ENCODE data around the gene SSTR5. TPM values are rescaled to one million over a fixed set of nuclear protein-coding genes. Genes with fewer than 3 reads are reported as not detected.

The SSTR5 gene
- total and polyA plus RNA-seq, 2 donors (not counting 1 experiment from before 2014, with no cell fraction given): not detected

DNA sequence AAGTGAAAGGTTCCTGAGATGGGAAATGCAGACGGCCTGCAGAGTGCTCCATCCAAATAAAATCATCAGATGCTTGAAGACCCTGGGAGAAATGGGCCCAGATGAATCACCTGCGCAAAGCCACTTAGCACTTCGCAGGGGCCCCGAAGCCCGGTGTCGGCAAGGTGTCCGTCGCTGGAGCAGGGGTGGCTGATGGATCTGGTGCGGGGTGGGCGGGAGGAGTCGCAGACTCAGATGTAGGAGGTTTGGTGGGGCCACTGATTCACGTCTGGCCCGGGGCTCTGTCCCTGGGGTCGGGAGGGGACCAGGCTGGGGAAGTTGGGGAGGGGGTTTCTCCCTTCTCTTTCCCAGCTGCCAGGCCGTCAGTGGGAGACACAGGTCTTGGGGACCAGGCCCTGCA, 21.6 kb upstream of the SSTR5 start:
- Histone ChIP-seq H3K4me3 (ENCODE audit: control extremely low read depth in 1 of 5, extremely low read depth in 1 of 5, insufficient read depth in 1 of 5, low read depth in 2 of 5, low read length in 4 of 5) (no peak overlapping the region), H3K27ac (ENCODE audit: low read length in 2 of 2) (no peak overlapping the region), H3K27me3 (replicated peaks in 1 of 4; ENCODE audit: control extremely low read depth in 1 of 4, control insufficient read depth in 3 of 4, insufficient read depth in 4 of 4, low read length in 3 of 4) (peaks cover 0 to 8% (median 0%) of the 10 kb centered on the region in 4 experiments), H3K4me2 (replicated peaks; ENCODE audit: low read depth, low read length, poor library complexity, severe bottlenecking) (no peak overlapping the region), H3K9ac (ENCODE audit: low read length) (no peak overlapping the region), H3K4me1 (ENCODE audit: control insufficient read depth in 2 of 2, insufficient read depth in 2 of 2, low read length in 2 of 2) (no peaks in the 10 kb centered on the region), H3K36me3 (replicated peaks in 1 of 2; ENCODE audit: control extremely low read depth in 1 of 2, control insufficient read depth in 1 of 2, extremely low read depth in 1 of 2, insufficient read depth in 2 of 2, low read length in 1 of 2) (no peaks in the 10 kb centered on the region), H4K20me1 (ENCODE audit: control insufficient read depth, insufficient read depth, low read length, poor library complexity, severe bottlenecking) (no peaks in the 10 kb centered on the region), H2AFZ (ENCODE audit: insufficient read depth, low read depth, low read length, poor library complexity, severe bottlenecking) (no peak overlapping the region), H3K9me3 (ENCODE audit: control extremely low read depth in 1 of 3, control insufficient read depth in 2 of 3, insufficient read depth in 1 of 3, low read length in 2 of 3) (peaks cover 0 to 8% (median 0%) of the 10 kb centered on the region in 3 donors), H3K79me2 (ENCODE audit: control insufficient read depth, insufficient read depth, low read length) (no peaks in the 10 kb centered on the region)
- no peak for ATAC-seq (ENCODE audit: low read depth)
- H3K27ac Mint-ChIP-seq: no peak overlapping the region
- no peaks in the 10 kb centered on the region for H3K27me3 Mint-ChIP-seq
- H3K4me1 Mint-ChIP-seq: no peaks in the 10 kb centered on the region
- DNase-seq: no peak
- TF ChIP-seq EZH2 (IDR thresholded peaks at IDR 0.05; ENCODE audit: borderline replicate concordance, insufficient read depth, low read depth, low read length, poor library complexity, severe bottlenecking): no peak
- TF ChIP-seq, protein P1, sequence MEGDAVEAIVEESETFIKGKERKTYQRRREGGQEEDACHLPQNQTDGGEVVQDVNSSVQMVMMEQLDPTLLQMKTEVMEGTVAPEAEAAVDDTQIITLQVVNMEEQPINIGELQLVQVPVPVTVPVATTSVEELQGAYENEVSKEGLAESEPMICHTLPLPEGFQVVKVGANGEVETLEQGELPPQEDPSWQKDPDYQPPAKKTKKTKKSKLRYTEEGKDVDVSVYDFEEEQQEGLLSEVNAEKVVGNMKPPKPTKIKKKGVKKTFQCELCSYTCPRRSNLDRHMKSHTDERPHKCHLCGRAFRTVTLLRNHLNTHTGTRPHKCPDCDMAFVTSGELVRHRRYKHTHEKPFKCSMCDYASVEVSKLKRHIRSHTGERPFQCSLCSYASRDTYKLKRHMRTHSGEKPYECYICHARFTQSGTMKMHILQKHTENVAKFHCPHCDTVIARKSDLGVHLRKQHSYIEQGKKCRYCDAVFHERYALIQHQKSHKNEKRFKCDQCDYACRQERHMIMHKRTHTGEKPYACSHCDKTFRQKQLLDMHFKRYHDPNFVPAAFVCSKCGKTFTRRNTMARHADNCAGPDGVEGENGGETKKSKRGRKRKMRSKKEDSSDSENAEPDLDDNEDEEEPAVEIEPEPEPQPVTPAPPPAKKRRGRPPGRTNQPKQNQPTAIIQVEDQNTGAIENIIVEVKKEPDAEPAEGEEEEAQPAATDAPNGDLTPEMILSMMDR (IDR thresholded peaks at IDR 0.05): no peak
- no peak overlapping the region for H3K4me3 Mint-ChIP-seq
- H3K9me3 Mint-ChIP-seq (ENCODE audit: insufficient read depth): no peaks in the 10 kb centered on the region
- POLR2A ChIA-PET: no interaction called here
- intact Hi-C loops (cut with micrococcal nuclease): no loop called here
- CTCF ChIA-PET: no interaction called here
- WGBS (ENCODE audit: insufficient coverage): 89% methylated on average over 11 of the region's 15 CpGs

DNA sequence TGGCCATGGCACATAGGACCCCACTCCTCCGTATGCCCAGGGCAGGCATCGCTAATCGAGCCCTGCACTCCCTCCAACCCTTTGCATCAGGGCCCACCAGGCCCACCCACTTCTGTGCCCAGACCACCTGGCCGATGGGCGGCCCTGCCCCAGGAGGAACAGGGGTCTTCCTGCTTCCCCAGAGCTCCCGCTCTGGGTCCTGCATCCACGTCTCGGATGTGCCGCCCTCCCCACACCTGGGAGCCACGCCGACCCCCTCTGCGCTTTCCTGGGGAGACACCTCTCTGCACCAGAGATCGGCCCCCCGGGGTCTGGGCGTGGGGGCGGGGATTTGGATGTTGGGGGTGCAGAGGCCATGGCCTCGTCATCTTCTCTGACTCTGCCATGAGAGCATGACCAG, 21.1 kb upstream of the SSTR5 start:
- peaks cover 0 to 12% (median 0%) of the 10 kb centered on the region in 3 donors for H3K9me3 ChIP-seq (ENCODE audit: control extremely low read depth in 1 of 3, control insufficient read depth in 2 of 3, insufficient read depth in 1 of 3, low read length in 2 of 3)

More for the DNA sequence above, 21.1 kb upstream of the SSTR5 start:
- Mint-ChIP-seq H3K27ac (no peak overlapping the region), H3K27me3 (no peaks in the 10 kb centered on the region), H3K9me3 (ENCODE audit: insufficient read depth) (no peaks in the 10 kb centered on the region), H3K4me1 (no peaks in the 10 kb centered on the region), H3K4me3 (no peak overlapping the region)
- WGBS (ENCODE audit: insufficient coverage): 86% methylated on average over 10 of the region's 17 CpGs
- no peak overlapping the region for H3K27ac ChIP-seq (ENCODE audit: low read length in 2 of 2)
- H3K4me2 ChIP-seq (replicated peaks; ENCODE audit: low read depth, low read length, poor library complexity, severe bottlenecking): no peak overlapping the region
- ATAC-seq (ENCODE audit: low read depth) (no peak), DNase-seq (no peak)
- H2AFZ ChIP-seq (ENCODE audit: insufficient read depth, low read depth, low read length, poor library complexity, severe bottlenecking): no peak overlapping the region
- H3K27me3 ChIP-seq (replicated peaks in 1 of 4; ENCODE audit: control extremely low read depth in 1 of 4, control insufficient read depth in 3 of 4, insufficient read depth in 4 of 4, low read length in 3 of 4): peaks cover 0 to 12% (median 0%) of the 10 kb centered on the region in 4 experiments
- no peaks in the 10 kb centered on the region for H3K79me2 ChIP-seq (ENCODE audit: control insufficient read depth, insufficient read depth, low read length)
- H3K9ac ChIP-seq (ENCODE audit: low read length): no peak overlapping the region
- ChIA-PET CTCF (no interaction called here), POLR2A (no interaction called here)
- no peaks in the 10 kb centered on the region for H4K20me1 ChIP-seq (ENCODE audit: control insufficient read depth, insufficient read depth, low read length, poor library complexity, severe bottlenecking)
- TF ChIP-seq, protein P1 (IDR thresholded peaks at IDR 0.05): no peak
- TF ChIP-seq EZH2 (IDR thresholded peaks at IDR 0.05; ENCODE audit: borderline replicate concordance, insufficient read depth, low read depth, low read length, poor library complexity, severe bottlenecking): no peak
- intact Hi-C loops (cut with micrococcal nuclease): no loop called here
- H3K36me3 ChIP-seq (replicated peaks in 1 of 2; ENCODE audit: control extremely low read depth in 1 of 2, control insufficient read depth in 1 of 2, extremely low read depth in 1 of 2, insufficient read depth in 2 of 2, low read length in 1 of 2): no peaks in the 10 kb centered on the region
- H3K4me1 ChIP-seq (ENCODE audit: control insufficient read depth in 2 of 2, insufficient read depth in 2 of 2, low read length in 2 of 2): no peaks in the 10 kb centered on the region
- no peak overlapping the region for H3K4me3 ChIP-seq (ENCODE audit: control extremely low read depth in 1 of 5, extremely low read depth in 1 of 5, insufficient read depth in 1 of 5, low read depth in 2 of 5, low read length in 4 of 5)

Data from B cell (primary cell).